Activated CD4-positive, alpha-beta memory T cell treated with anti-CD3 and anti-CD28 coated beads, Interleukin-2, amount 10 ng/mL, durations not matched to agents 7 days and 5 days (primary cell): Measurements from ENCODE around the gene KCTD19. TPM values are rescaled to one million over a fixed set of nuclear protein-coding genes. Genes with fewer than 3 reads are reported as not detected.
"Not testable (repeated sequence)": the region's sequence is repeated elsewhere in the genome, so short reads cannot be mapped to it uniquely, and the experiment has no call there.

ENCODE experiments used
- CTCF ChIA-PET: fragments of 350-600 bp; sonication (Branson Sonifier 250); formaldehyde crosslinking; loops from one replicate; lab custom pipeline; 2021; ENCODE audit warnings: antibody characterized with exemption, inconsistent platforms; lab: Charles Lee
- POLR2A ChIA-PET: fragments of 350-600 bp; sonication (Branson Sonifier 250); formaldehyde crosslinking; loops from one replicate; lab custom pipeline; 2021; ENCODE audit warnings: antibody characterized with exemption; lab: Charles Lee
- DNase-seq: peaks from one replicate; pipeline ENCODE4 v3.0.0-alpha.2; 2020
- H3K27ac Mint-ChIP-seq: one replicate; pipeline ENCODE4 v1.8.0; 2021; ENCODE audit warnings: mild to moderate bottlenecking, mixed read lengths
- H3K27me3 Mint-ChIP-seq: one replicate; pipeline ENCODE4 v1.8.0; 2021; ENCODE audit warnings: mixed read lengths
- H3K36me3 Mint-ChIP-seq: one replicate; pipeline ENCODE4 v1.8.0; 2021; ENCODE audit warnings: low read depth, mixed read lengths
- H3K4me1 Mint-ChIP-seq: one replicate; pipeline ENCODE4 v1.8.0; 2021; ENCODE audit warnings: mixed read lengths
- H3K4me3 Mint-ChIP-seq: one replicate; pipeline ENCODE4 v1.8.0; 2021; ENCODE audit warnings: mild to moderate bottlenecking, mixed read lengths
- H3K9me3 Mint-ChIP-seq: one replicate; pipeline ENCODE4 v1.8.0; 2021; ENCODE audit warnings: mixed read lengths
- total RNA-seq, 2 experiments: library from RNA; stranded (reverse); gene quantifications; one replicate each; pipeline ENCODE4 v1.2.3, GENCODE V29; 2021

KCTD19 gene
- total RNA-seq = under 1 TPM; 0.20 to 0.48 TPM

DNA sequence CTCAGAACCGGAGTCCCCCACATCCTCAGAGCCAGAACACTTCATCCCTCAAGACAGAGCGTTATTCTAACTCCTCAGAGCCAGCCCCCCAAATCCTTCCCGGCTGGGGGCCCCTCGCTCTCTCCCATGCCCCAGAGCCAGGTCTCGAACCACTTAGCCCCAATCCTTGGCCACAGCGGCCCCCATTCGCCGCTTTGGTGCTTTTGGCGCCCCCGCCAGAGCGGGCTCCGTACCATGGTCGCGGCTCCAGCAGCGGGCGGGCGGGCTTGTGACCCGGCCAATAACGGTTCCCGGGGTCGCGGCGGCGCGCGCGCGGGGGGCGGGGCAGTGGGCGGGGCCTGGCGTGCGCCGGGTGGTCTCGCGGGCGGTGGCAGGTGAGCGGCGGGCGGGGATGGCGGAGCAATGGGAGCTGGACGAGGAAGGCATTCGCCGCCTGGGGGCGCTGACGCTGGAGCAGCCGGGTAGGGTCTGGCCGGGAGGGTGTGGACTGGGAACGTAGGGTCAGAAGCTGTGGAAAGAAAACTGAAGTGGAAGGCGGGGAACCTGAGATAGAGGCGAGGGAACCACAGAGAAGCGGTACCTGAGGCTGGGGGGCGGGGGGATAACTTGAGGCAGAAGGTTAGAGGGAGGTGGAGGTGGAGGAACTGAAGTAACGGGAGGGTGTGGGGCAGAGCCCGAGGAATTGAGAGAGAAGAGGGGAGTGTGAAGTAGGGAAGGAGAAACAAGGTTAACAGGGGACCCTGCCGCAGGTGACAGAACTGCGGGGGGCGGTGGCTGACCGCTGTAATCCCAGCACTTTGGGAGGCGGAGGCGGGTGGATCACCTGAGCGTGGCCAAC is at the start of gene KCTD19, which contains the start of gene LRRC36:
Gene KCTD19 (minus strand): TSS at position 270 of the 838 bp plus-strand sequence. CDS start 34 bp downstream, at position 236.
Gene LRRC36 (plus strand): TSS at position 344 of the 838 bp plus-strand sequence. CDS start 48 bp downstream, at position 392.
- Mint-ChIP-seq H3K36me3 (no peaks in the 10 kb centered on the region), H3K4me1 (peaks cover 7% of the 10 kb centered on the region), H3K27me3 (peaks cover 49% of the 10 kb centered on the region), H3K27ac (no peak within 1 kb of the TSS), H3K9me3 (no peaks in the 10 kb centered on the region), H3K4me3 (peak within 1 kb of the TSS; percentile 47)
- DNase-seq = peak; percentile 41
- ChIA-PET CTCF (interaction anchor here (0.6 to 1.3 kb wide), 11 partner anchors 12 to 631 kb away, joined by 3 to 4 read pairs (median 3); no protein-coding TSS in a partner anchor), POLR2A (no interaction called here)

DNA sequence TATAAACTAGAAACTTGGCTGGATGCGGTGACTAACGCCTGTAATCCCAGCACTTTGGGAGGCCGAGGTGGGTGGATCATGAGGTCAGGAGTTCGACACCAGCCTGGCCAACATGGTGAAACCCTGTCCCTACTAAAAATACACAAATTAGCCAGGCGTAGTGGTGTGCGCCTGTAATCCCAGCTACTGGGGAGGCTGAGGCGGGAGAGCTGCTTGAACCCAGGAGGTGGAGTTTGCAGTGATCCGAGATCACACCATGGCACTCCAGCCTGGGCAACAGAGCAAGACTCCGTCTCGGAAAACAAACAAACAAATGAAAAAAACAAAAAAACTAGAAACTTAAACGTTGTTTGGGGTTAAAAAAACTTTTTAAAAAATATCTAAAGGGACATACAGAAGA is 49.5 kb upstream of the KCTD19 start:
- CTCF ChIA-PET, DNase-seq, H3K9me3 Mint-ChIP-seq, H3K4me1 Mint-ChIP-seq, H3K4me3 Mint-ChIP-seq, H3K27ac Mint-ChIP-seq, H3K36me3 Mint-ChIP-seq: not testable (repeated sequence)
- POLR2A ChIA-PET = interaction anchor here (0.7 kb wide), 1 partner anchor 24 kb away, joined by 3 read pairs; no protein-coding TSS in a partner anchor
- H3K27me3 Mint-ChIP-seq = peaks cover 18% of the 10 kb centered on the region

DNA sequence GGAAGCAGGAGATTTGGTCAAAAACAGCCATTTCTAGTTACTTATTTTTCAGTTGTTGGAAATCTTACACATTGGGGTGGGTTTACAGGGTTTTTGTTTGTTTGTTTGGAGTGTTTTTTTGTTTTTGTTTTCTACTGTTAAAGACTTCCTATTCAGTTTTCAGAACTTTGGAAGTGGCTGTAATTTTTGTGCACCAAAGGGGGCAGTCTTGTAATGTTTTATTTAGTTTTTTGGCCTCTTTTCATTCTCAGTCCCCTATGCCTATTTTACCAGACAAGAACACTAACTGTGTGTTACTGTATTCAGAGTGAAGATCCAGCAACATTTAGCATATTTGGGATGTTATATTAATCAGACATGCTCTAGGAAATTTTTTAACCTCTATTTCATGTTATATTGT is 46.1 kb upstream of the KCTD19 start:
- H3K4me1 Mint-ChIP-seq = no peaks in the 10 kb centered on the region
- no peaks in the 10 kb centered on the region for H3K9me3 Mint-ChIP-seq
- no peaks in the 10 kb centered on the region for H3K36me3 Mint-ChIP-seq
- peaks cover 14% of the 10 kb centered on the region for H3K27me3 Mint-ChIP-seq
- CTCF ChIA-PET = no interaction called here
- H3K4me3 Mint-ChIP-seq = no peak overlapping the region
- POLR2A ChIA-PET = no interaction called here
- no peak for DNase-seq
- H3K27ac Mint-ChIP-seq = no peak overlapping the region

DNA sequence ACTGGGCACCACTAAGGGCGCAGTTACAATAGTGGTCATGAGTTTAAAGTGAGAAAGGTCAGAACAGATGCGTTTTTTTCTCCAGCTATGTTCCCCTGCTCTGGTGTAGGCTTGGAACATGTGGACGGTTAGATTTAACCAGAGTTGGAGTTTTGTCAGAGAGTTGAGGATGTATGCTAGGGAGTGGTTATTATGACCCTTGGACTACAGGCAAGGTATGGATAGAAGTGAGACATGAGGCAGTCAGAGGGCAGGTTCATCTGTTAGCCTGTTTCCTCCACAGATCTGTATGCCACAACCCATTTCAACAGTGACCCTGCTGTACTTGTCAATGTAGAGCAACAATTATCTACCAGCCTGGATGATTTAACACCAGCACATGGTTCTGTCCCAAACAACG is 44.1 kb upstream of the KCTD19 start:
- DNase-seq = no peak
- Mint-ChIP-seq H3K4me3 (no peak overlapping the region), H3K36me3 (no peaks in the 10 kb centered on the region), H3K27me3 (peaks cover 15% of the 10 kb centered on the region), H3K27ac (no peak overlapping the region), H3K9me3 (no peaks in the 10 kb centered on the region), H3K4me1 (peaks cover 2% of the 10 kb centered on the region)
- ChIA-PET POLR2A (interaction anchor here (0.7 kb wide), 1 partner anchor 537 kb away, joined by 3 read pairs; no protein-coding TSS in a partner anchor), CTCF (no interaction called here)

DNA sequence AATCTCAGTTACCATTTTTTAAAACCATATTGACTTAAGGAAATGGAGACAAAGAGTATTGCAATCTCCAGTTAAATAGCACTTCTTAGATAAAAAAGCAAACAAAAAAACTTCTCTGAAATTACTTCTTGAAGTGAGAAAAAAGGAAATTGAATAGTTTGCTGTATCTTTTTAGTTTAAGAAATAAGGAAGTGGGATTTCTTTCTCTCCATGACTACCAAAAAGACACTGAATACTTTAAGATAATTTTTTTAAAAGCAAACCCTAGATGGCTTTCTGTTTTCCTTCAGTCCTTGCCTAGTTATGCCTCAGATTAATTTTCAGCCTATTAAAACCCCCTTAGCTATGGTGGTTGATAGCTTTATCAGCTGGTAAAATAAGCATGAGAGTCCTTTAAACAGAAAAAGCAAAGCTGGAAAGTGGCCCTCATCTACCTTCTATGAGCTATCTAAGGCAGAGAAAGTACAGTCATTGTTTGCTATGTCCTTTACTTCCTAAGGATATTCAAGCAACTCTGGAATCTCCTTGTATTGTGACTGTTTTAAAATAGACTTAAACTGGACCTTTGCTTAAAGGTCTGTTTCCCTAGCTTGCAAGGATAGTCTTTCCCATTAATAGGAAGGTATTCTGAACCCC is 38.2 kb upstream of the KCTD19 start:
- POLR2A ChIA-PET = no interaction called here
- H3K4me1 Mint-ChIP-seq = peaks cover 7% of the 10 kb centered on the region
- H3K27me3 Mint-ChIP-seq = peaks cover 23% of the 10 kb centered on the region
- H3K9me3 Mint-ChIP-seq = no peaks in the 10 kb centered on the region
- CTCF ChIA-PET = interaction anchor here (0.7 to 0.8 kb wide), 2 partner anchors 35 to 86 kb away, joined by 3 to 4 read pairs; no protein-coding TSS in a partner anchor
- H3K4me3 Mint-ChIP-seq = no peak overlapping the region
- H3K36me3 Mint-ChIP-seq = no peaks in the 10 kb centered on the region
- no peak overlapping the region for H3K27ac Mint-ChIP-seq
- DNase-seq = no peak

DNA sequence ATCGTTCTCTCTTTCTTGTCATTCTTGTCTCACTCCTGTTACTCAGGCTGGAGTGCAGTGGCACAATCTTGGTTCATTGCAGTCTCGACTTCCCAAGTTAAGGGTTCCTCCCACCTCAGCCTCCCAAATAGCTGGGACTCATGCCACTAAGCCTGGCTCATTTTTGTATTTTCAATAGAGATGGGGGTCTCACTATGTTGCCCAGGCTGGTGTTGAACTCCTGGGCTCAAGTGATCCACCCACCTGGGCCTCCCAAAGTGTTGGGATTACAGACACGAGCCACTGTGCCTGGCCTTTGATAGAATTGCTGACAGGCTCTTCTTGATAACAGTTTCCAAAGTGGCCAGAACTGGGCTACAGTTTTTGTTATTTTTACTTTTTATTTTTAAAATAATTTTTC is 34.5 kb upstream of the KCTD19 start:
- peaks cover 22% of the 10 kb centered on the region for H3K27me3 Mint-ChIP-seq
- no peak for DNase-seq
- CTCF ChIA-PET = no interaction called here
- H3K27ac Mint-ChIP-seq = no peak overlapping the region
- no peaks in the 10 kb centered on the region for H3K9me3 Mint-ChIP-seq
- POLR2A ChIA-PET = no interaction called here
- no peak overlapping the region for H3K4me3 Mint-ChIP-seq
- no peaks in the 10 kb centered on the region for H3K36me3 Mint-ChIP-seq
- H3K4me1 Mint-ChIP-seq = peaks cover 16% of the 10 kb centered on the region

DNA sequence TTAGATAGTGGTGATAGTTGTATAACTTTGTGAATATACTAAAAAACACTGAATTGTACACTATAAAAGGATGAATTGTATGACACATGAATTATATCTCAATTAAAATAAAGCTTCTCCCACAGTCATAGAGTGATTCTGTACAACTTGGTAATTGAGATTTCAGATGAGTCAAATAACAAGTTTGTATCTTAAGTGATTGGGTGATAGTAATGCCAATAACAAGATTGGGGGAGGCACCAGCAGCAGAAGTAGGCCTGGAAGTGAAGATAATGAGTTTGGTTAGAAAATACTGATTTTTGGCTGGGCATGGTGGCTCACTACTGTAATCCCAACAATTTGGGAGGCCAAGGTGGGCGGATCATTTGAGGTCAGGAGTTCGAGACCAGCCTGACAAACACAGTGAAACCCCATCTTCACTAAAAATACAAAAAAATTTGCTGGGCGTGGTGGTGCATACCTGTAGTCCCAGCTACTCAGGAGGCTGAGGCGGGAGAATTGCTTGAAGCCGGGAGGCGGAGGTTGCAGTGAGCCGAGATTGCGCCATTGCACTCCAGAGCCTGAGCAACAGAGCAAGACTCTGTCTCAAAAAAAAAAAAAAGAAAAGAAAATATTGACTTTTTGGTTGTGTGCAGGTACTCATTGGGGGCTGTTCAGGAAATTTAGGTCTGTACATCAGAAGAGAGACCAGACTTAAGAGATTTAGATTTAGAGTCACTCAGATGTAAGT is 33.2 kb upstream of the KCTD19 start:
- POLR2A ChIA-PET = not testable (repeated sequence)

DNA sequence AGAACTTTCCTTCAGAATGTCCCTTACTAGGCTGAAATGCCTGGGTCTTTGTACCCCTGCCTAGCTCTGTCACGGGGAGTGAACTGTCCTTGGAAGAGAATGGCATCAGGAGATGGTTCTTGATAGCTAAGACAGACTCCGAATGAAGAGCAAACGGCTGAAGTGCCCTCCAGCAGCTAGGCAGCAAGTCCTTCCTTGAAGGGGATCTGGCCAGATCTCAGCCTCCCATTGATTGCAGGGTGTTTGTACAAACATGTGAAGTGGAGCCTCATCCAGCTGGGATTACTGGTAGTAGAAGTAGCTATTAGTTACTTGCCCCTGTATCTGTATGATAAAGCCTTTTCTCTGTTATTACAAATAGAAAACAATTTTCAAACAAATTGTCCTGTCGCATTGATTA is 31.0 kb upstream of the KCTD19 start:
- Mint-ChIP-seq H3K4me3 (no peak overlapping the region), H3K9me3 (no peaks in the 10 kb centered on the region), H3K4me1 (peaks cover 11% of the 10 kb centered on the region), H3K27me3 (peaks cover 12% of the 10 kb centered on the region), H3K27ac (no peak overlapping the region), H3K36me3 (no peaks in the 10 kb centered on the region)
- CTCF ChIA-PET = interaction anchor here (0.7 to 1.5 kb wide), 4 partner anchors 8 to 223 kb away, joined by 3 to 4 read pairs (median 3); partner anchors contain the start of gene TPPP3
- DNase-seq = no peak
- POLR2A ChIA-PET = interaction anchor here (0.7 kb wide), 1 partner anchor 467 kb away, joined by 3 read pairs; no protein-coding TSS in a partner anchor

More for the DNA sequence above, 33.2 kb upstream of the KCTD19 start:
- CTCF ChIA-PET, H3K9me3 Mint-ChIP-seq, DNase-seq, H3K36me3 Mint-ChIP-seq, H3K27ac Mint-ChIP-seq, H3K4me3 Mint-ChIP-seq: not testable (repeated sequence)
- Mint-ChIP-seq H3K4me1 (peaks cover 11% of the 10 kb centered on the region), H3K27me3 (peaks cover 19% of the 10 kb centered on the region)

DNA sequence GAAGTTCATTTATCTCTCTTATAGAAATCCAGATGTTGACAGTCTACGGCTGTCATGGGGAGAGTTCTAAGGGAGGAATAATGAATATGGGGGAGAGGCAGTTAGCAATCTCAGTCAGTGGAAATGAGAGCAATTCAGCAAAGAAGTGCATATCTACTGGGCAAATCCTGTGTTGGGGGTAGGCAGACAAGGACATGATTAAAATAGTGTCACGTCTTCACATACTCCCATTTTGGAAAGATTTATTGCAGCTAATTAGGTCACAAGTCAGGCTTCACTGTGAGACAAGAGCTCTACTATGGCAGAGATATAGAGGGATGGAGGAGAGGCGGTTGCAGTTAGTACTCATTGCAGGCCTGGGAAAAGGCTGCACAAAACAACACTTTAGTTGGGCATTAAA is 29.9 kb upstream of the KCTD19 start:
- DNase-seq = no peak
- H3K27ac Mint-ChIP-seq = no peak overlapping the region
- no peaks in the 10 kb centered on the region for H3K36me3 Mint-ChIP-seq
- no peak overlapping the region for H3K4me3 Mint-ChIP-seq
- ChIA-PET POLR2A (no interaction called here), CTCF (no interaction called here)
- H3K9me3 Mint-ChIP-seq = no peaks in the 10 kb centered on the region
- H3K4me1 Mint-ChIP-seq = peaks cover 11% of the 10 kb centered on the region
- H3K27me3 Mint-ChIP-seq = peaks cover 12% of the 10 kb centered on the region

DNA sequence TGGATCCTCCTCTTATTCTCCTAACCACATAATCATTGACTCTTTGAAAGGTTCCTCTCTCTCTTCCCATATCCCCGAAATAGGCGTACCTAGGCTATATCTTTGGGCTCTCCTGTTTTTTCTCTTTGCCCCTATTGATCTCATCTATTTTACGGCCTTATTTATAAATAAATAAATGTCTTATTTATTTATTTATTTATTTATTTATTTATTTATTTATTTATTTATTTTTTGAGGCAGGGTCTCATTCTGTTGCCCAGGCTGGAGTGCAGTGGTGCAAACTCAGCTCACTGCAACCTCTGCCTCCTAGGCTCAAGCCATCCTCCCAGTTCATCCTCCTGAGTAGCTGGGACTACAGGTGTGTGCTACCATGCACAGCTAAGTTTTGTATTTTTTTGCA is 25.9 kb upstream of the KCTD19 start:
- H3K27ac Mint-ChIP-seq, DNase-seq, H3K4me3 Mint-ChIP-seq, H3K36me3 Mint-ChIP-seq, H3K9me3 Mint-ChIP-seq: not testable (repeated sequence)
- peaks cover 15% of the 10 kb centered on the region for H3K27me3 Mint-ChIP-seq
- ChIA-PET CTCF (interaction anchor here (0.6 to 2.5 kb wide), 7 partner anchors 10 to 154 kb away, joined by 3 to 7 read pairs (median 4); partner anchors contain the start of genes LRRC36 and ZDHHC1), POLR2A (interaction anchor here (0.6 kb wide), 1 partner anchor 115 kb away, joined by 3 read pairs; no protein-coding TSS in a partner anchor)
- peaks cover 11% of the 10 kb centered on the region for H3K4me1 Mint-ChIP-seq

DNA sequence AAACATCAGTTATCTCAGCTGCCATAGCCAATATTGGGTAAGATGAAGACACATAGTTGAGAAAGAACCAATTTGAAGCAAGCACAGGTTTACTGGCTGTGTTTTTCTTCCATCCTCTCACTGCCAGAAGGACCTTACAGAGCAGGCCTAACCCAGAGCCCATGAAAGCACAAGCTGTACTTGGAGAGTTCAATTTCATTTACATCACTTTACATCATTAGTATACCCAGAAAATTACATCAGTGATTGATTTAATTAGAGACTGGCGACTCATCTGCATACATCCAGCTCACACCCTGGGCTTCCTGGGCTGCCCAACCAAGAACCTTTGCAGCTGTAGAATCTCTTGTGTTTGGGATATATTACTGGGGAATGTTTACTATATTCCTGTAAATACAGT is 23.8 kb upstream of the KCTD19 start:
- ChIA-PET POLR2A (no interaction called here), CTCF (interaction anchor here (1.3 to 1.4 kb wide), 2 partner anchors 12 to 50 kb away, joined by 3 read pairs; no protein-coding TSS in a partner anchor)
- H3K4me3 Mint-ChIP-seq = no peak overlapping the region
- H3K27me3 Mint-ChIP-seq = peaks cover 16% of the 10 kb centered on the region
- H3K27ac Mint-ChIP-seq = no peak overlapping the region
- DNase-seq = no peak
- no peaks in the 10 kb centered on the region for H3K36me3 Mint-ChIP-seq
- no peaks in the 10 kb centered on the region for H3K9me3 Mint-ChIP-seq
- H3K4me1 Mint-ChIP-seq = no peaks in the 10 kb centered on the region

DNA sequence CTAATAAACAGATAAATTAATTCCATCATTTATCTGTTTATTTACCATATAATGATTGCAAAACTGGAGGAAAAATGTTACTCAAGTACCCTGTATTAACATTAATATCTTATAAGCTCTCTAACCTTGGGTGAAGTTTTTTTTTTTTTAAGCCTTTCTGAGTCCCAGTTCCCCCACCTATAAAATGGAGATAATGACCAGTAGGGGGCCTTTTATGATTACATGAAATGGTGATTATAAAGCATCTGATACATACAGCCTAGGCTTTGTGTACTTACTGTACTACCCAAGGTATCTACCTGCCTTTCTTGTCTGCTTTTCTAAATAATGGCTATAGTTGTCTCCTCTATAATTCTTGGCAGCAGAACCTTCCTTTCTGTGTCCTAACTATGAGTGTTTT is 22.6 kb upstream of the KCTD19 start:
- no peaks in the 10 kb centered on the region for H3K4me1 Mint-ChIP-seq
- ChIA-PET POLR2A (no interaction called here), CTCF (interaction anchor here (1.0 to 1.6 kb wide), 2 partner anchors 8 to 89 kb away, joined by 3 to 5 read pairs; no protein-coding TSS in a partner anchor)
- no peaks in the 10 kb centered on the region for H3K9me3 Mint-ChIP-seq
- H3K27me3 Mint-ChIP-seq = peaks cover 16% of the 10 kb centered on the region
- H3K36me3 Mint-ChIP-seq = no peaks in the 10 kb centered on the region
- H3K4me3 Mint-ChIP-seq = no peak overlapping the region
- H3K27ac Mint-ChIP-seq = no peak overlapping the region
- no peak for DNase-seq
